PFSK-1 (cell line): Measurements from ENCODE around the gene HNRNPLL.

Source experiments
- POLR2AphosphoS5 ChIP-seq: IDR thresholded peaks from 2 replicates; pipeline ENCODE4 v1.6.1; 2012; ENCODE audit warnings: low read depth, mild to moderate bottlenecking, control low read depth, low read length, moderate library complexity
- REST ChIP-seq, 2 experiments: IDR thresholded peaks; 2 replicates each; pipeline versions ENCODE4 v1.6.1 to v1.8.0; 2011 to 2012; ENCODE audit warnings: low read depth in 2 of 2, low read length in 2 of 2, control low read depth in 1 of 2, inconsistent platforms in 1 of 2, mild to moderate bottlenecking in 1 of 2, moderate library complexity in 1 of 2; ENCODE audit not compliant: insufficient read depth in 1 of 2
- SIN3A ChIP-seq: IDR thresholded peaks from 2 replicates; pipeline ENCODE4 v1.6.1; 2012; ENCODE audit warnings: mild to moderate bottlenecking, low read length, moderate library complexity, borderline replicate concordance; ENCODE audit not compliant: insufficient read depth
- TAF1 ChIP-seq: IDR thresholded peaks from 2 replicates; pipeline ENCODE4 v1.6.1; 2012; ENCODE audit warnings: low read length, control low read depth, borderline replicate concordance; ENCODE audit not compliant: insufficient read depth

DNA sequence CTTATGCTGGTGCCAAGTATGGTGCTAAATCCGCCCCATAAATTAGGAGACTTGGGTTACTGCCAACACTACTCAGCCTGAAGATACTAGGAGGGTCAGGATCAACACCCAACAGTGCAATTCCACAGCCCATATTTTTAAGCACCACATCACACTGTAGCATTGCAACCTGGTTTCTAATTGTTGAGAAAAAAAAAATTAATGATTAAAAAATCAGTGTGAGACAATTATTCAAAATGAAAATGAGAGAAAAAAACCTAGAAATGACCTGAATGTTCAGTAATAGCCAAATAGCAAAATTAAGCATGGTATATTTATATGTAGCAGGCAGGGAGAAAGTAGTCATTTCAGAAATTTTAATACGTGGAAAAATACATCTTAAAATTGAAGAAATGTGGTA, 29.2 kb upstream of the HNRNPLL start:
- TF ChIP-seq POLR2AphosphoS5 (no peak), REST (IDR thresholded peaks at IDR 0.05; ENCODE audit: insufficient read depth in 1 of 2, low read depth in 2 of 2, low read length in 2 of 2) (no peak), TAF1 (no peak), SIN3A (no peak)
